DMS114 treated with DMSO at 0.1 percent for 48 hours (cell line): ENCODE data around the gene CREBBP.
A peak's percentile ranks its signal among the peaks of the same experiment; 100 is the strongest.

Experiments
- DNase-seq: peaks from one replicate; lab custom pipeline; 2025; ENCODE audit not compliant: unreplicated experiment; lab: John Stamatoyannopoulos, UW

CREBBP gene

DNA sequence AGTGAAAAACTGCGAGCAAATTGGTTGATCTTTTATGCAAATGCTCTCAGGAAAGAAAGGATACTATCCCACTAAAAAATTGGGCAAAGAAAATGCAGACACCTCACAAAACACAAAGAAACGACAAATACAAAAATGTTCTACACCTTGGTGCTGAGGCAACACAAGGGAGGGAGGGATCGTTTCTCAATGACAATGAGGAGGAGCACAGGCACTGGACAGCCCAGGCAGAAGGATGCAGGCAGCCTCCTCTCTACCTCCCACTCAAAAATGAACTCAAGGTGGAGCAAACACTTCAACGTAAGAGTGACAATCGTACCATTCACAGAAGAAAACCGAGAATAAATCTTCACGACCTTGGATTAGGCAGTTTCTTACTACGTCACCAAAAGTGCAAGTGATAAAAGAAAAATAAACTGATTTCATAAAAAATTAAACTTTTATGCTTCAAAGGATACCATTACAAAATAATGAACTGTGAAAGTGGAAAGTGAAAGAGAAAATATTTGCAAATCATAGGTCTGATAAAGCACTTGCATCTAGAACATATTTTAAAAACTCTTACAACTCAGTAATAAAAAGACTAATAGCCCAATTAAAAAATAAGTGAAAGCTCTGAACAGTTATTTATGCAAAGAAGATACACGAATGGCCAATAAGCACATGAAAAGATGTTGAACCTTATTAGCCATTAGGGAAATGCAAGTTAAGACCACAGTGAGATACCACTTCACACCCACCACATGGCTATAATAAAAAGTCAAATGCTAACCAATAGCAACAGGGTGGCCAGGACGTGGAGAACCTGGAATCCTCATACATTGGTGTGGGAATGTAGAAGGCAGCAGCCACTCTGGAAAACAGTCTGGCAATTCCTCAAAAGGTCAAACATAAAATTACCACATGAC lies 82.4 kb downstream of the CREBBP start:
- DNase-seq, result no peak

- DNase-seq, result no peak
These were observed 83.0 kb downstream of the CREBBP start for GRCh38 chr16:3797473-3797872.

DNA sequence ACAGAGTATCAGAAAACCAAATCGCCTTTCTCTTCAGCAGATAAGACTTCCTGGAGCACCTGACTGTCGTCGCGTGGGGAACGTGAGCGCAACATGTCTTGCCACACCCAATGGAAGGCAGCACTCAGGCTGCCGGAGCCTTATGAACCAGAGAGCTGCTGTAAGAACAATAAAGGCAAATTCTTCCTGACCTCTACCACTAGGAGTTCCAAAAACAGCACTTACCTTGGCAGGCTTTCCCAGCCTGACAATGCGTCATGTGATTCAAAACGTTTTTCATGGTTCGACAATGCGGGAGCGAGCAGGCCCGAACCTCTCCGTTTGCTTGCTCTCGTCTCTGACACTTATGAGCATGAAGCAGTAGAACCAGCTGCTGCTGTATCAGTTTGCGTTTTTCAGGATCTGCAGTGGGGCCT lies 87.3 kb downstream of the CREBBP start:
- DNase-seq, result no peak

- DNase-seq, result no peak
These were observed 88.0 kb downstream of the CREBBP start for GRCh38 chr16:3792472-3793012.

GRCh38 chr16:3791701-3792100 lies 88.8 kb downstream of the CREBBP start:
- DNase-seq, result no peak

GRCh38 chr16:3789375-3790099 lies 91.0 kb downstream of the CREBBP start:
- no peak for DNase-seq

- DNase-seq, result no peak
These were observed 91.7 kb downstream of the CREBBP start for GRCh38 chr16:3788711-3789374.

DNA sequence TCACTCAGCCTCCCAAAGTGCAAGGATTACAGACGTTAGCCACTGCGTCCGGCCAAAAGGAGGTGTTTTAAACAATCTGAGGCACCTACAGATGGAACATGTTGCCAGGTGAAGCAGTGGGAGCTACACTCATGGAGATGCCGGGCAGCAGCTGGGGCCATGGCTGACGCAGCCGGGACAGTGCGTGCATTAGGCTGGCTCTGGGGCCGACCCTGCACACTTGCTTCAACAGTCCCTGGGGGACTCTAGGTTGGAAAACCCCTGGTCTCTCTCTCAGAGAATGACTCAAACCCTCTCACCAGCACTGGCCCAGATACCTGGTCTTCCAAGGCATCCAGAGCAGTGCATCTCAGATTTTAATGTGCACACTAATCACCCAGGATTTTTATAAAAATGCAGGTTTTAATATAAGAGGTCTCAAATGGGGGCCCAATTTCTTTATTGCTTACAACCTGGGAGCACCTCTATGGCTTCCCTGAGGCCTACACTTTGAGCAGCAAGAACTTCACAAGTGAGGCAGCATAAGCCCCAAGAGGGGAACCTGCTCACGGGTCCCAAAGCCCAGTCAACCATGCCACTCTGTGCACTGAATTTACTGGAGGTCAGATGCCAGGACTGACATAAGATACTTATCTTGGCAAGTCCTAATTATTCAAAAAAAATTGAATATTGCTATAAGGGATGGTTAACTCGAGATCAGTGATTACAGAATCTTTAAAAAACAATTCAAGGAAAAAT lies 92.4 kb downstream of the CREBBP start:
- no peak for DNase-seq

GRCh38 chr16:3785413-3785812 lies 95.1 kb downstream of the CREBBP start:
- DNase-seq, result no peak

GRCh38 chr16:3783516-3783915 lies 97.0 kb downstream of the CREBBP start:
- no peak for DNase-seq

DNA sequence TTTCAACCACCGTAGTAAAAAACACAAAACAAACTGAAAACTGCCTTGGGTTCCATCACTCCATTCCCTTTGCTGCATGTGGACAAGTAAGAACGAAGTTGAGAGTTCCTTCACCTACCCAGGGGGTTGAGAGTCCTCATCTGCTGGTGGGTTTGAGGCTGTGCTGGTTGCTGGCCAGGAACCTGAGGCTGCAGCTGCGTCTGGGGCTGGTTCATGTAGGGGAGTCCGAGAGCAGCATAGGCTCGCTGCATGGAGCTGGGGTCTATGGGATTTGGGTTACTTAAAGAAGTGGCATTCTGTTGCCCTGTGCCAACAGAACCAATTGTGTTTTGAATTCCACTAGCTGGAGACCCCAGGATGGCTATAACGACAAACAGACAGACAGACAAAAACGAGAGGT lies 97.9 kb downstream of the CREBBP start:
- DNase-seq, result no peak

GRCh38 chr16:3781421-3781820 lies 99.1 kb downstream of the CREBBP start:
- DNase-seq, result no peak

DNA sequence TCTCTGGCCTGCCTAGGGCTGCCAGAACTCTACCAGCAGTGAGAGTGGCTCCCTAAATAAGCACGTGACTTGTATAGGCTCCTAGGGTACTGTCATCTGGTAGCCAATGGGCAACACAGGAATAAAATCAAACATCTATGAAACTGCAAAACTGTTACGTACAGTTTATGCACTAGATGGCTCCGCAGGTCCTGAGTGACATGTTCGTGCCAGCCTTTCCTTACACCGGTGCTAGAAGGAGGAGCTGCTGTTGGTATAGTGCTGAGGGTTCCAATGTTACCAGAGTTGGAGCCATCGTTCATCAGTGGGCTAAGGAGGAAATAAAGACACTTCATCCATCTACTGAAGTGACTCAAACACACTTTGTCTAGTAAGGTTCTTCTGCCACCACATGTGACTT lies 99.9 kb downstream of the CREBBP start:
- DNase-seq, result peak; percentile 36

- DNase-seq, result no peak
These were observed 104.2 kb downstream of the CREBBP start for GRCh38 chr16:3776316-3776715.

DNA sequence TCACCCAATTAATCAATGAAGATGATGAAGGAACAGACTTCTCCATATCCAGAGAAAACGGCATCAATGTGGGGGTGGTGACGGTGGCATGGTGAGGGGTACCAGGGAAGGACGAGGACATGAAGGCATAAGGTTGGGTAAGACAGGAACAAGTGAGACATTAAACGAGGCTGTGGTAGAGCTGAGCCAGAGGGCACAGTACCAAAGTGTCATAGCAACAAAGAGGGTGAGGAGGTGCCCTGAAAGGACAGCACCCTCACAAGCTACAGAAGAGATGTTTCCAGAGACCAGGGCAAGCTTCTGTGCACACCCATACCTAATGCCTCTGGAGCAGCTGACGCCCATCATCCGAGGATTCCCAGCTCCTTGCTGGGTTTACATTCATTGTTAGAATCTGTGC lies 105.7 kb downstream of the CREBBP start:
- no peak for DNase-seq

GRCh38 chr16:3774156-3774767 lies 106.3 kb downstream of the CREBBP start:
- DNase-seq, result no peak

GRCh38 chr16:3773663-3774062 lies 106.8 kb downstream of the CREBBP start:
- no peak for DNase-seq

- no peak for DNase-seq
These were observed 109.0 kb downstream of the CREBBP start for GRCh38 chr16:3771513-3771912.

- DNase-seq, result no peak
These were observed 110.0 kb downstream of the CREBBP start for GRCh38 chr16:3770530-3770929.

DNA sequence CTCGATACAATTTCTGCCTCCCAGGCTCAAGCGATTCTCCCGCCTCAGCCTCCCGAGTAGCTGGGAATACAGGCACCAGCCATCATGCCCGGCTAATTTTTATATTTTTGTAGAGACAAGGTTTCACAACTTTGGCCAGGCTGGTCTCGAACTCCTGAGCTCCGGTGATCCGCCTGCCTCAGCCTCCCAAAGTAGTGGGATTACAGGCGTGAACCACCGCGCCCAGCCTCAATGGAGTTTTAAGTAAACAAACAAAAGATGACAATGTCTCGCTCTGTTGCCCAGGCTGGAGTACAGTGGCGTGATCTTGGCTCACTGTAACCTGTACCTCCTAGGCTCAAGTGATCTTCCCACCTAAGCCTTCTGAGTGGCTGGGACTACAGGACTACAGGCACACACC lies 110.6 kb downstream of the CREBBP start:
- DNase-seq, result no peak
